Measurements from ENCODE around the gene GTF2F1. TPM values are rescaled to one million over a fixed set of nuclear protein-coding genes. Genes with fewer than 3 reads are reported as not detected.
A peak's percentile ranks its signal among the peaks of the same experiment; 100 is the strongest.

GTF2F1 gene
- total RNA-seq (2022), result 65.6 and 84.8 TPM in 2 replicates
- percentile 73 among the genes with signal in this experiment for Bru-seq, nascent RNA
- BruChase-seq, experiment 1, labeled RNA remaining after a 6-hour chase, result percentile 89 among the genes with signal in this experiment
- percentile 76 among the genes with signal in this experiment for BruChase-seq, experiment 2, labeled RNA remaining after a 2-hour chase
- long read RNA-seq, transcript GTF2F1-201 (13 exons, 2,731 nt), result major isoform, 66 of 101 reads
- long read RNA-seq, partial matches to known transcripts, result 17 of 101 reads
- long read RNA-seq, other reads (novel, unspliced or antisense), result 18 of 101 reads

GRCh38 chr19:6393074-6393982 is at the start of gene GTF2F1:
Gene GTF2F1, minus strand, starts transcription at chr19:6393164. Its CDS starts 169 bp downstream, at chr19:6392995.
- H3K36me3 Mint-ChIP-seq (ENCODE audit: insufficient read depth, unreplicated experiment), result peaks cover 33% of the 10 kb centered on the region
- no peak for TF ChIP-seq CTCF (IDR thresholded peaks at IDR 0.05; ENCODE audit: unreplicated experiment)
- H3K9me3 Mint-ChIP-seq (ENCODE audit: unreplicated experiment), result no peaks in the 10 kb centered on the region
- no TSS peak for BruUV-seq (replicated peaks)
- peaks cover 18% of the 10 kb centered on the region for H3K4me1 Mint-ChIP-seq (ENCODE audit: insufficient read depth, unreplicated experiment)
- ChIA-PET CTCF (interaction anchor here (0.6 to 1.2 kb wide), 4 partner anchors 17 to 174 kb away, joined by 3 read pairs; no protein-coding TSS in a partner anchor), POLR2A (interaction anchor here (0.5 to 2.2 kb wide), 12 partner anchors 12 to 1519 kb away, joined by 3 to 13 read pairs (median 4); partner anchors contain the start of genes ALKBH7, CLPP, KHSRP and TNFSF9)
- peak within 1 kb of the TSS; percentile 89 for H3K4me3 Mint-ChIP-seq (ENCODE audit: unreplicated experiment)
- intact Hi-C loops (cut with micrococcal nuclease), result no loop called here
- H3K27me3 Mint-ChIP-seq (ENCODE audit: insufficient read depth, unreplicated experiment), result no peaks in the 10 kb centered on the region
- peak within 1 kb of the TSS; percentile 95 for H3K27ac Mint-ChIP-seq (ENCODE audit: low read depth, unreplicated experiment)
- DNase-seq (ENCODE audit: unreplicated experiment), result peak; percentile 93

GRCh38 chr19:6442087-6442688 is 49.2 kb upstream of the GTF2F1 start:
- no peak overlapping the region for H3K4me3 Mint-ChIP-seq (ENCODE audit: unreplicated experiment)
- POLR2A ChIA-PET, result no interaction called here
- no peaks in the 10 kb centered on the region for H3K4me1 Mint-ChIP-seq (ENCODE audit: insufficient read depth, unreplicated experiment)
- no peaks in the 10 kb centered on the region for H3K27me3 Mint-ChIP-seq (ENCODE audit: insufficient read depth, unreplicated experiment)
- no peak overlapping the region for H3K27ac Mint-ChIP-seq (ENCODE audit: low read depth, unreplicated experiment)
- CTCF ChIA-PET, result no interaction called here
- H3K9me3 Mint-ChIP-seq (ENCODE audit: unreplicated experiment), result peaks cover 5% of the 10 kb centered on the region
- DNase-seq (ENCODE audit: unreplicated experiment), result no peak
- no peak for TF ChIP-seq CTCF (IDR thresholded peaks at IDR 0.05; ENCODE audit: unreplicated experiment)
- no TSS peak for BruUV-seq (replicated peaks)
- intact Hi-C loops (cut with micrococcal nuclease), result no loop called here
- H3K36me3 Mint-ChIP-seq (ENCODE audit: insufficient read depth, unreplicated experiment), result peaks cover 5% of the 10 kb centered on the region

- DNase-seq (ENCODE audit: unreplicated experiment), result no peak
- Mint-ChIP-seq H3K9me3 (ENCODE audit: unreplicated experiment) (no peaks in the 10 kb centered on the region), H3K27me3 (ENCODE audit: insufficient read depth, unreplicated experiment) (no peaks in the 10 kb centered on the region), H3K27ac (ENCODE audit: low read depth, unreplicated experiment) (no peak overlapping the region), H3K4me1 (ENCODE audit: insufficient read depth, unreplicated experiment) (no peaks in the 10 kb centered on the region), H3K4me3 (ENCODE audit: unreplicated experiment) (no peak overlapping the region), H3K36me3 (ENCODE audit: insufficient read depth, unreplicated experiment) (peaks cover 5% of the 10 kb centered on the region)
- ChIA-PET CTCF (no interaction called here), POLR2A (no interaction called here)
- no TSS peak for BruUV-seq (replicated peaks)
- TF ChIP-seq CTCF (IDR thresholded peaks at IDR 0.05; ENCODE audit: unreplicated experiment), result no peak
- intact Hi-C loops (cut with micrococcal nuclease), result no loop called here
Observed at GRCh38 chr19:6440905-6441304, 47.9 kb upstream of the GTF2F1 start.

GRCh38 chr19:6439743-6440142 is 46.8 kb upstream of the GTF2F1 start:
- intact Hi-C loops (cut with micrococcal nuclease), result no loop called here
- Mint-ChIP-seq H3K4me3 (ENCODE audit: unreplicated experiment) (no peak overlapping the region), H3K4me1 (ENCODE audit: insufficient read depth, unreplicated experiment) (no peaks in the 10 kb centered on the region), H3K9me3 (ENCODE audit: unreplicated experiment) (no peaks in the 10 kb centered on the region), H3K27me3 (ENCODE audit: insufficient read depth, unreplicated experiment) (no peaks in the 10 kb centered on the region), H3K27ac (ENCODE audit: low read depth, unreplicated experiment) (no peak overlapping the region), H3K36me3 (ENCODE audit: insufficient read depth, unreplicated experiment) (peaks cover 5% of the 10 kb centered on the region)
- no TSS peak for BruUV-seq (replicated peaks)
- CTCF ChIA-PET, result interaction anchor here (0.6 kb wide), 1 partner anchor 258 kb away, joined by 3 read pairs; no protein-coding TSS in a partner anchor
- POLR2A ChIA-PET, result no interaction called here
- no peak for TF ChIP-seq CTCF (IDR thresholded peaks at IDR 0.05; ENCODE audit: unreplicated experiment)
- DNase-seq (ENCODE audit: unreplicated experiment), result no peak

Measured in MCF 10A (cell line).